Suprapubic skin (tissue), 4 donors: ENCODE results near the gene PPP1R1A. TPM values are rescaled to one million over a fixed set of nuclear protein-coding genes. Genes with fewer than 3 reads are reported as not detected.

Source experiments
- DNase-seq, 2 donors: peaks; one replicate each; pipeline ENCODE4 v3.0.0-alpha.2; 2019; ENCODE audit warnings: low spot score in 2 of 2
- H3K27ac ChIP-seq: fragments of 200-600 bp; sonication (generic); one replicate; pipeline ENCODE4 v1.5.1; 2019
- H3K27me3 ChIP-seq: fragments of 200-600 bp; sonication (generic); one replicate; pipeline ENCODE4 v1.5.1; 2019
- H3K36me3 ChIP-seq: fragments of 200-600 bp; sonication (generic); one replicate; pipeline ENCODE4 v1.5.1; 2019
- H3K4me1 ChIP-seq: fragments of 200-600 bp; sonication (generic); one replicate; pipeline ENCODE4 v1.5.1; 2019
- H3K4me3 ChIP-seq: fragments of 200-600 bp; sonication (generic); one replicate; pipeline ENCODE4 v1.5.1; 2019; ENCODE audit warnings: mild to moderate bottlenecking
- H3K9me3 ChIP-seq: fragments of 200-600 bp; sonication (generic); one replicate; pipeline ENCODE4 v1.5.1; 2019
- EP300 ChIP-seq: sonication (generic); formaldehyde crosslinking; IDR thresholded peaks from one replicate; pipeline ENCODE4 v1.6.1; 2017; ENCODE audit warnings: antibody characterized with exemption
- POLR2A ChIP-seq, 2 donors: fragments of 450-650 bp; IDR thresholded peaks; one replicate each; pipeline ENCODE4 v1.6.1; 2017; ENCODE audit warnings: antibody characterized with exemption in 2 of 2, mild to moderate bottlenecking in 2 of 2, moderate library complexity in 2 of 2
- POLR2AphosphoS5 ChIP-seq, 3 donors: sonication (generic); formaldehyde crosslinking; IDR thresholded peaks; one replicate each; pipeline ENCODE4 v1.6.1; 2017; ENCODE audit warnings: antibody characterized with exemption in 3 of 3
- WGBS: methylation state at CpG from one replicate; pipeline ENCODE4 v1.1.5; 2018; 5-methylcytosine and 5-hydroxymethylcytosine counted together
- total RNA-seq, 4 donors: library from RNA; depleted of rRNA; stranded (reverse); fragments of >200 nt; gene quantifications; one replicate each; pipeline ENCODE4 v1.1.0, GENCODE V29; 2016
- TF ChIP-seq, protein P1 (sequence below), 2 donors: fragments of 200-600 bp in 1 of 2; fragments of 450-650 bp in 1 of 2; sonication (generic) in 1 of 2; IDR thresholded peaks; one replicate each; pipeline ENCODE4 v1.5.1; 2016 to 2019; ENCODE audit warnings: antibody characterized with exemption in 2 of 2, mild to moderate bottlenecking in 1 of 2, moderate library complexity in 1 of 2

PPP1R1A gene
- total RNA-seq, 4 donors from 2014 or later = 3.5 to 11.0 (median 5.9) TPM

DNA sequence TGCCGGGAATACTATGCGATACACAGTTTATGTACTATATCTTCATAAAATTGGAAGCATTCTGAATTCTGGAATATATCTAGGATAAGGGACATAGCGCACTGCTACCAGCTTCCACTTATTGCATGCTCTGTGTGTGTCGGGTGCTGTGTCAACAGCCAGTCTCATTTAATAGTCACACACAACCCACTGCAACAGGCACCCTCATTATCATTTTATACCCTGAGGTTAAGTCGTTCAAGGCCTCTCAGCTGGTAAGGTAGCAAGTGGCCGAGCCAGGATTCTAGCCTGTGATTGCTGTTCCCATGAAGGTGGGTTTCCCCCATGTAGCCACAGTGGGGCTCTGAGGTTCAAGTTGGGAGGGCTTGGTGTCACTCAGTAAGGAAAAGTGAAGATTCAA lies 7.0 kb downstream of the PPP1R1A start:
- WGBS = 93% methylated on average over 6 of the region's 6 CpGs
- Histone ChIP-seq H3K4me1 (peaks cover 6% of the 10 kb centered on the region), H3K27ac (no peak overlapping the region), H3K27me3 (peaks cover 15% of the 10 kb centered on the region), H3K9me3 (no peaks in the 10 kb centered on the region), H3K4me3 (no peak overlapping the region), H3K36me3 (no peaks in the 10 kb centered on the region)
- TF ChIP-seq, protein P1, sequence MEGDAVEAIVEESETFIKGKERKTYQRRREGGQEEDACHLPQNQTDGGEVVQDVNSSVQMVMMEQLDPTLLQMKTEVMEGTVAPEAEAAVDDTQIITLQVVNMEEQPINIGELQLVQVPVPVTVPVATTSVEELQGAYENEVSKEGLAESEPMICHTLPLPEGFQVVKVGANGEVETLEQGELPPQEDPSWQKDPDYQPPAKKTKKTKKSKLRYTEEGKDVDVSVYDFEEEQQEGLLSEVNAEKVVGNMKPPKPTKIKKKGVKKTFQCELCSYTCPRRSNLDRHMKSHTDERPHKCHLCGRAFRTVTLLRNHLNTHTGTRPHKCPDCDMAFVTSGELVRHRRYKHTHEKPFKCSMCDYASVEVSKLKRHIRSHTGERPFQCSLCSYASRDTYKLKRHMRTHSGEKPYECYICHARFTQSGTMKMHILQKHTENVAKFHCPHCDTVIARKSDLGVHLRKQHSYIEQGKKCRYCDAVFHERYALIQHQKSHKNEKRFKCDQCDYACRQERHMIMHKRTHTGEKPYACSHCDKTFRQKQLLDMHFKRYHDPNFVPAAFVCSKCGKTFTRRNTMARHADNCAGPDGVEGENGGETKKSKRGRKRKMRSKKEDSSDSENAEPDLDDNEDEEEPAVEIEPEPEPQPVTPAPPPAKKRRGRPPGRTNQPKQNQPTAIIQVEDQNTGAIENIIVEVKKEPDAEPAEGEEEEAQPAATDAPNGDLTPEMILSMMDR (IDR thresholded peaks at IDR 0.05) = no peak
- TF ChIP-seq POLR2A (IDR thresholded peaks at IDR 0.05) (no peak), EP300 (no peak), POLR2AphosphoS5 (IDR thresholded peaks at IDR 0.05) (no peak)
- DNase-seq = no peak

DNA sequence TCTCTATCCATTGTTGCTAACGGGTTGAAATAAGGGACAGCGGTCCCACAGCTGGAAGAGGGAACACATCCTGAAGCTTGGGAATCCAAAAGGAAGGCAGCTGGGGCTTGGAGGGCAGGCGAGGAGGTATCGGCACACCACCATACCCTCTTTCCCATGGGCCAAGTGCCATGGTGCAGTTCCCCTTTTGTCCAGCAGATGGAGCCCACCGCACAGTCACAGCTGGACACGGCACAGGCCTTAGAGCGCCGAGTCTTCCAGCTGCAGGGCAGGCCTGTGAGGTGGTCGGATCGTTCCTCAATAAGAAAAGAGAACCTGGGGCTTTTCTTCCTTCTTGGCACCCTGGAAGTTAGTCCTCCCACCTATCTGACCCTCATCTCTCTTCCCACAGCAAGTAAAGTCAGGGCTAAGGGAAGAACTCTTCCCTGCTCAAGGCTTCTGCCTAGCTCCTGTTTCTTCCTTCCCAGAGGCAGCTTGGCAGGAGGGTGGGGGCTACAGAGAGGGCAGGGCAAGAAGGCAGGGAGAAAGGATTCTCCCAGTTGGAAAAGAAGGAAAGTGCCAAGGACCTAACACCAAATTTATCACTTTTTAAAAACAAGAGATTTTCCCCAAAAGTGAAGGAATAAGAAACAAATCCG lies 8.6 kb downstream of the PPP1R1A start:
- peak; percentile 92 for DNase-seq
- Histone ChIP-seq H3K27ac (no peak overlapping the region), H3K4me1 (peaks cover 6% of the 10 kb centered on the region), H3K27me3 (peaks cover 6% of the 10 kb centered on the region), H3K36me3 (no peaks in the 10 kb centered on the region), H3K4me3 (no peak overlapping the region), H3K9me3 (no peaks in the 10 kb centered on the region)
- WGBS = 16% methylated on average over 7 of the region's 11 CpGs
- TF ChIP-seq EP300 = no peak
- TF ChIP-seq, protein P1 (IDR thresholded peaks at IDR 0.05) = peak; percentile 93 to 99

DNA sequence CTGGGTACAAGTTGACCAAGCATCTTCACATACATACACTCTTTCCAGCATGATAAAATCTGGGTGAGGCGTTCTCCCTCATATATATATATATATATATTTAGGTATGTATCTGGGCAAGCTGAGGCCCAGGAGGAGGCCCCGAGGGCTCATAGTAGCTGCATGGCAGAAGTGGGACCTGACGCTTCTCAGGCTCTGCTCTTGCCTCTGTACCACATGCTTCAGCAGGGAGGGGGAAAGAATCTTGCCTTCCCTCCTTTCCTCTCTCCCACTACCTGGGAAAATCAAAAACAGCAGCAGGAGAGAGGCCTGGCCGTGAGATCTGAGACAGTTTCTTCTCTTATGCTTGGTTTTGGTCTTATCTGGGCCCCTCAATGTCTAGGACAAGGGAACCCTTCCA lies 9.2 kb downstream of the PPP1R1A start:
- Histone ChIP-seq H3K27me3 (peaks cover 3% of the 10 kb centered on the region), H3K4me1 (peaks cover 6% of the 10 kb centered on the region), H3K4me3 (no peak overlapping the region), H3K27ac (no peak overlapping the region), H3K9me3 (no peaks in the 10 kb centered on the region), H3K36me3 (no peaks in the 10 kb centered on the region)
- 60% methylated on average over 4 of the region's 4 CpGs for WGBS
- DNase-seq = no peak
- TF ChIP-seq POLR2A (IDR thresholded peaks at IDR 0.05) = no peak
- TF ChIP-seq EP300 = no peak
- TF ChIP-seq, protein P1 (IDR thresholded peaks at IDR 0.05) = no peak
- no peak for TF ChIP-seq POLR2AphosphoS5 (IDR thresholded peaks at IDR 0.05)

DNA sequence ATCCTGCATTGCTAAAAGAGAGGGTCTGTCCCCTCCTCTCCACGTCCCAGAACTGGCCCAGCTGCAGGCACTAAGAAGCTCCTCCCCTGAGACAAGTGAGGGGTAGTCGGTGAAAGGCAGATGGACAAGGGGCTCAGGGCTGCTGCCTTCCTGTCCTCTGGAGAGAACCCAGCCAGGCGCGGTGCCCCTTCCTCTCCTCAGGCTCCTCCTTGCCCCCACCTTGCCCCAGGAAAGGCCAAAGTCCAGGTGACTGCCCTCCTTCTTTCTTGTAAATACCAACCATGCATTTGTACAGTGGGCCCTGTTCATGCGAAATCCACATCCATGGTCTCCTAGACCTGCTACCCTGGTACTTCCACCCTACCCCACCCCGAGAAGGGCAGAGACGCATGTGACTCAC lies 9.7 kb downstream of the PPP1R1A start:
- no peak for DNase-seq
- no peaks in the 10 kb centered on the region for H3K36me3 ChIP-seq
- TF ChIP-seq POLR2AphosphoS5 (IDR thresholded peaks at IDR 0.05) (no peak), EP300 (no peak), POLR2A (IDR thresholded peaks at IDR 0.05) (no peak)
- TF ChIP-seq, protein P1 (IDR thresholded peaks at IDR 0.05) = no peak
- 81% methylated on average over 7 of the region's 7 CpGs for WGBS
- H3K4me1 ChIP-seq = peaks cover 6% of the 10 kb centered on the region
- no peaks in the 10 kb centered on the region for H3K9me3 ChIP-seq
- no peak overlapping the region for H3K4me3 ChIP-seq
- no peaks in the 10 kb centered on the region for H3K27me3 ChIP-seq
- H3K27ac ChIP-seq = no peak overlapping the region

DNA sequence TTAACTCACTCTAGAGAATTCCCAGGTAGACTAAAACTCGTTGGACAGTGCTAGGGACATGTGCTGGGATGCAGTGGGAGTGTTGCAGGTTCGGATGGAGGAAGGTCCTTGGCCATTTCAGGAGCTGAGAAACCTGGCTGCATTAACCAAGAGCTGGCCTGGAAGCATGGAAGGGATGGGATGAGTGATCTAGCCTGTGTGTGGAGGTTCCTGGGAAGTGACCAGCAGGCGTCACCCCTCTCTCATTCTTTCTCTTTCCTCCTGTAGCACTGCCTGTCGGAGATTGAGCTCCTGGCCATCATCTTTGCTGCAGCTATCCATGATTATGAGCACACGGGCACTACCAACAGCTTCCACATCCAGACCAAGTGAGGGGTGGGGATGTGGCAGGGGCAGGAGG lies 15.6 kb downstream of the PPP1R1A start:
- Histone ChIP-seq H3K4me1 (no peaks in the 10 kb centered on the region), H3K4me3 (no peak overlapping the region), H3K36me3 (peaks cover 9% of the 10 kb centered on the region), H3K27ac (no peak overlapping the region), H3K9me3 (no peaks in the 10 kb centered on the region), H3K27me3 (no peaks in the 10 kb centered on the region)
- 67% methylated on average over 5 of the region's 5 CpGs for WGBS
- no peak for DNase-seq
- TF ChIP-seq POLR2AphosphoS5 (IDR thresholded peaks at IDR 0.05) (no peak), EP300 (no peak), POLR2A (IDR thresholded peaks at IDR 0.05) (no peak)
- TF ChIP-seq, protein P1 (IDR thresholded peaks at IDR 0.05) = no peak
